ENCODE measurements around the gene C1orf198. TPM values are rescaled to one million over a fixed set of nuclear protein-coding genes. Genes with fewer than 3 reads are reported as not detected.

C1orf198 gene
- total RNA-seq, 6 experiments from 2014 or later: 72.4 to 118 (median 88.4) TPM

GRCh38 chr1:230892018-230892491, 23.7 kb upstream of the C1orf198 start:
- no peak for TF ChIP-seq CTCF (IDR thresholded peaks at IDR 0.05)
- peaks cover 2% of the 10 kb centered on the region; the same call in 1 of the 2 replicates for H3K27me3 Mint-ChIP-seq (ENCODE audit: insufficient read depth)
- H3K36me3 Mint-ChIP-seq (ENCODE audit: low read depth): no peaks in the 10 kb centered on the region
- H3K4me1 Mint-ChIP-seq (ENCODE audit: low read depth): peaks cover 16% of the 10 kb centered on the region
- H3K9me3 Mint-ChIP-seq: no peaks in the 10 kb centered on the region
- no peak for DNase-seq
- no peak overlapping the region for H3K27ac Mint-ChIP-seq
- H3K4me3 Mint-ChIP-seq: no peak overlapping the region

GRCh38 chr1:230891413-230891812, 23.1 kb upstream of the C1orf198 start:
- Mint-ChIP-seq H3K27me3 (ENCODE audit: insufficient read depth) (peaks cover 2% of the 10 kb centered on the region; the same call in 1 of the 2 replicates), H3K36me3 (ENCODE audit: low read depth) (no peaks in the 10 kb centered on the region), H3K9me3 (no peaks in the 10 kb centered on the region), H3K4me3 (no peak overlapping the region), H3K4me1 (ENCODE audit: low read depth) (peaks cover 16% of the 10 kb centered on the region), H3K27ac (no peak overlapping the region)
- peak; percentile 52 for DNase-seq
- no peak for TF ChIP-seq CTCF (IDR thresholded peaks at IDR 0.05)

GRCh38 chr1:230884646-230885045, 16.3 kb upstream of the C1orf198 start:
- Mint-ChIP-seq H3K9me3 (peaks cover 17% of the 10 kb centered on the region), H3K27ac (no peak overlapping the region)

GRCh38 chr1:230883967-230884366, 15.6 kb upstream of the C1orf198 start:
- peaks cover 5% of the 10 kb centered on the region for H3K4me1 Mint-ChIP-seq (ENCODE audit: low read depth)
- no peak overlapping the region for H3K4me3 Mint-ChIP-seq
- no peak for TF ChIP-seq CTCF (IDR thresholded peaks at IDR 0.05)
- peaks cover 12% of the 10 kb centered on the region for H3K36me3 Mint-ChIP-seq (ENCODE audit: low read depth)
- no peak overlapping the region for H3K27ac Mint-ChIP-seq
- no peak for DNase-seq
- H3K9me3 Mint-ChIP-seq: peaks cover 17% of the 10 kb centered on the region
- H3K27me3 Mint-ChIP-seq (ENCODE audit: insufficient read depth): peaks cover 4% of the 10 kb centered on the region

More at GRCh38 chr1:230884646-230885045, 16.3 kb upstream of the C1orf198 start:
- H3K36me3 Mint-ChIP-seq (ENCODE audit: low read depth): peaks cover 12% of the 10 kb centered on the region
- no peak overlapping the region for H3K4me3 Mint-ChIP-seq
- no peak for TF ChIP-seq CTCF (IDR thresholded peaks at IDR 0.05)
- H3K27me3 Mint-ChIP-seq (ENCODE audit: insufficient read depth): peaks cover 4% of the 10 kb centered on the region
- H3K4me1 Mint-ChIP-seq (ENCODE audit: low read depth): no peaks in the 10 kb centered on the region
- no peak for DNase-seq

GRCh38 chr1:230879778-230880177, 11.5 kb upstream of the C1orf198 start:
- Mint-ChIP-seq H3K4me1 (ENCODE audit: low read depth) (peaks cover 45% of the 10 kb centered on the region), H3K4me3 (no peak overlapping the region), H3K27me3 (ENCODE audit: insufficient read depth) (no peaks in the 10 kb centered on the region; the same call in none of the 2 replicates), H3K27ac (no peak overlapping the region), H3K36me3 (ENCODE audit: low read depth) (peaks cover 6% of the 10 kb centered on the region; the same call in 1 of the 2 replicates), H3K9me3 (peaks cover 7% of the 10 kb centered on the region)
- no peak for DNase-seq
- TF ChIP-seq CTCF (IDR thresholded peaks at IDR 0.05): no peak
